ENCODE data around the gene TBK1.

DNA sequence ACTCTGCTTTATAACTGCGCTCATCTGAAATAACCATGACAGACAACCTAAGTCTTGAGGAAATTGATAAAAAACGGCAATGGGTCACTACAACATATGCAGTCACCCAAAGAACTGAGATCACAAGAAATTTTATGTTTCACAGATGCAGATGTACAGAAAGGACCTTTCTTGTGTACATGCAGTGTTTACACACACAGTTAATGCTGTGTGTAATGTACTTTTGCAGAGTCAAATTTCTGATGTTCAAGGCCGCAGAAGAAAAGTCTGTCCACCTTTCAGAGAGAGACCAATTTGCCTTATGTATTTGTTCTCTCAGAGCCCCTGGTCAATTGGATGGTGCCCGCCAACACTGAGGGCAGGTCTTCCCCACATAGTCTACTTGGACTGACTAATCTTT is 23.0 kb upstream of the TBK1 start:
- TF ChIP-seq, protein P1, sequence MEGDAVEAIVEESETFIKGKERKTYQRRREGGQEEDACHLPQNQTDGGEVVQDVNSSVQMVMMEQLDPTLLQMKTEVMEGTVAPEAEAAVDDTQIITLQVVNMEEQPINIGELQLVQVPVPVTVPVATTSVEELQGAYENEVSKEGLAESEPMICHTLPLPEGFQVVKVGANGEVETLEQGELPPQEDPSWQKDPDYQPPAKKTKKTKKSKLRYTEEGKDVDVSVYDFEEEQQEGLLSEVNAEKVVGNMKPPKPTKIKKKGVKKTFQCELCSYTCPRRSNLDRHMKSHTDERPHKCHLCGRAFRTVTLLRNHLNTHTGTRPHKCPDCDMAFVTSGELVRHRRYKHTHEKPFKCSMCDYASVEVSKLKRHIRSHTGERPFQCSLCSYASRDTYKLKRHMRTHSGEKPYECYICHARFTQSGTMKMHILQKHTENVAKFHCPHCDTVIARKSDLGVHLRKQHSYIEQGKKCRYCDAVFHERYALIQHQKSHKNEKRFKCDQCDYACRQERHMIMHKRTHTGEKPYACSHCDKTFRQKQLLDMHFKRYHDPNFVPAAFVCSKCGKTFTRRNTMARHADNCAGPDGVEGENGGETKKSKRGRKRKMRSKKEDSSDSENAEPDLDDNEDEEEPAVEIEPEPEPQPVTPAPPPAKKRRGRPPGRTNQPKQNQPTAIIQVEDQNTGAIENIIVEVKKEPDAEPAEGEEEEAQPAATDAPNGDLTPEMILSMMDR (IDR thresholded peaks at IDR 0.05): no peak
- no peak for TF ChIP-seq POLR2A (IDR thresholded peaks at IDR 0.05)
